Measurements from ENCODE around the gene GLT1D1.

DNA sequence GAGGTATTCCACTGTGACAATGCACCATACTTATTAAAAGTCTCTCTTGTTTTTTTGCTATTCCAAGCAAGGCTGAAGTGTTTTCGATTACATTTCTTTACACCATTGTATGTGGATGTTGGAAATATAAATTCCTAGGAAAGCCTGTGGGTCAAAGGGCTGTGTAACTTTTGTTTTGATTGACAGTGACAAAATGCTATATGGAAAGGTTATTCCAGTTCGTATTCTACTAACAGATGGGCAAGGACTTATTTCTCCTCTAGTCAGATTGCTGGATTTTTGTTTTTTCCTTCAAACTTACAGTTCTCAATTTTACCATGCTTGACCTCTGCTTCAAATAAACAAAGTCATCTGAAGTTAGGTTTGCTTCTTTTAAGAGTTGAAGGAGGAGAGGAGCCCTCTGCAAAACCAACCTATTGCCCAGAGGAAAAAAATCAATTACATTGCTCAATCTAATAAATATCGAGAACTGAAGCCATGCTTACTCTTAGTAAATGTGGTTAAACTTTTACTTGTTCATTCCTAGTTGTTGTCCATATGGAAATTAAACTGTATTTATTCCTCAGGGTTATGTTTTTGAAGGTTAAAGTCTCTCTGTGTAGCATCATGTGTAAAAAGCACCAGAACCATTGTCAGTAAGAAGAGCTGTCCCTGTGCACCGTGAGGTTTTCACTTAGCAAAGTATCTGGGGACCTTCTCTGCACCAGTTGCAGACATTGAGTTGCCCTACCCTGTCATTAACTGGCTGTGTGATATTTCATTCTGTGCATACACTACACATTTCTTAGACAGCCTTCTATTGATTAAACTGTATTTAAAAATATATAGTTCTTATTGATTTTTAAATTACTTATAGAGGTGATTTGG, 26.9 kb downstream of the GLT1D1 start:
- TF ChIP-seq, protein P1, sequence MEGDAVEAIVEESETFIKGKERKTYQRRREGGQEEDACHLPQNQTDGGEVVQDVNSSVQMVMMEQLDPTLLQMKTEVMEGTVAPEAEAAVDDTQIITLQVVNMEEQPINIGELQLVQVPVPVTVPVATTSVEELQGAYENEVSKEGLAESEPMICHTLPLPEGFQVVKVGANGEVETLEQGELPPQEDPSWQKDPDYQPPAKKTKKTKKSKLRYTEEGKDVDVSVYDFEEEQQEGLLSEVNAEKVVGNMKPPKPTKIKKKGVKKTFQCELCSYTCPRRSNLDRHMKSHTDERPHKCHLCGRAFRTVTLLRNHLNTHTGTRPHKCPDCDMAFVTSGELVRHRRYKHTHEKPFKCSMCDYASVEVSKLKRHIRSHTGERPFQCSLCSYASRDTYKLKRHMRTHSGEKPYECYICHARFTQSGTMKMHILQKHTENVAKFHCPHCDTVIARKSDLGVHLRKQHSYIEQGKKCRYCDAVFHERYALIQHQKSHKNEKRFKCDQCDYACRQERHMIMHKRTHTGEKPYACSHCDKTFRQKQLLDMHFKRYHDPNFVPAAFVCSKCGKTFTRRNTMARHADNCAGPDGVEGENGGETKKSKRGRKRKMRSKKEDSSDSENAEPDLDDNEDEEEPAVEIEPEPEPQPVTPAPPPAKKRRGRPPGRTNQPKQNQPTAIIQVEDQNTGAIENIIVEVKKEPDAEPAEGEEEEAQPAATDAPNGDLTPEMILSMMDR (conservative IDR thresholded peaks at IDR 0.05 in 1 of 2, IDR thresholded peaks at IDR 0.05 in 1 of 2; ENCODE audit: low read depth in 1 of 2, low read length in 2 of 2): no peak
- no peak for TF ChIP-seq EZH2 (IDR thresholded peaks at IDR 0.05; ENCODE audit: low read length, missing control alignments)

Measured in fibroblast of lung (primary cell).